Activated B cell treated with CpG ODN at 0.5 μM for 24 hours (primary cell): Measurements from ENCODE around the gene ABCD1. TPM values are rescaled to one million over a fixed set of nuclear protein-coding genes. Genes with fewer than 3 reads are reported as not detected.

Source experiments
- ATAC-seq: fragments of 200-7000 bp; cut with Tn5 transposase; one replicate; pipeline ENCODE4 v1.10.0; 2021; ENCODE audit warnings: low read depth, mild to moderate bottlenecking, moderate library complexity
- CTCF ChIA-PET: fragments of 350-600 bp; sonication (Branson Sonifier 250); formaldehyde crosslinking; loops from one replicate; lab custom pipeline; 2021; ENCODE audit warnings: antibody characterized with exemption; lab: Charles Lee
- POLR2A ChIA-PET: fragments of 350-600 bp; sonication (Branson Sonifier 250); formaldehyde crosslinking; loops from one replicate; lab custom pipeline; 2021; ENCODE audit warnings: antibody characterized with exemption; lab: Charles Lee
- DNase-seq: peaks from one replicate; pipeline ENCODE4 v3.0.0; 2022
- H3K27ac Mint-ChIP-seq: one replicate; pipeline ENCODE4 v1.8.0; 2020; ENCODE audit warnings: mixed read lengths
- H3K27me3 Mint-ChIP-seq: one replicate; pipeline ENCODE4 v1.8.0; 2021; ENCODE audit warnings: mixed read lengths
- H3K36me3 Mint-ChIP-seq: one replicate; pipeline ENCODE4 v1.8.0; 2021; ENCODE audit warnings: low read depth, mixed read lengths
- H3K4me1 Mint-ChIP-seq: one replicate; pipeline ENCODE4 v1.8.0; 2021; ENCODE audit warnings: mixed read lengths
- H3K4me3 Mint-ChIP-seq: one replicate; pipeline ENCODE4 v1.8.0; 2020; ENCODE audit warnings: mild to moderate bottlenecking, mixed read lengths
- H3K9me3 Mint-ChIP-seq: one replicate; pipeline ENCODE4 v1.8.0; 2020; ENCODE audit warnings: mixed read lengths
- CTCF ChIP-seq: fragments of 200-600 bp; IDR thresholded peaks from one replicate; pipeline ENCODE4 v1.8.0; 2022; ENCODE audit warnings: antibody characterized with exemption, mild to moderate bottlenecking
- intact Hi-C: fragments of 100-400 bp; cut with micrococcal nuclease; formaldehyde crosslinking; loops from one replicate; pipeline ENCODE4 v1.15.1; 2024
- total RNA-seq: library from RNA; stranded (reverse); gene quantifications from 2 replicates; pipeline ENCODE4 v1.2.3, GENCODE V29; 2022

The ABCD1 gene
- total RNA-seq, 1 donor from 2014 or later: 2.8 TPM

GRCh38 chrX:153755136-153755535 lies 30.5 kb downstream of the ABCD1 start:
- no peak for DNase-seq
- ChIA-PET POLR2A (interaction anchor here (0.6 to 0.7 kb wide), 3 partner anchors 39 to 285 kb away, joined by 3 to 6 read pairs (median 5); partner anchors contain the start of genes IDH3G and SSR4), CTCF (interaction anchor here (1.3 kb wide), 1 partner anchor 12 kb away, joined by 3 read pairs; no protein-coding TSS in a partner anchor)
- Mint-ChIP-seq H3K27me3 (no peaks in the 10 kb centered on the region), H3K4me3 (no peak overlapping the region), H3K4me1 (peaks cover 19% of the 10 kb centered on the region), H3K27ac (no peak overlapping the region), H3K9me3 (no peaks in the 10 kb centered on the region), H3K36me3 (no peaks in the 10 kb centered on the region)
- no peak for ATAC-seq
- intact Hi-C loops: no loop called here
- no peak for TF ChIP-seq CTCF

GRCh38 chrX:153761863-153762262 lies 37.2 kb downstream of the ABCD1 start:
- ChIA-PET POLR2A (no interaction called here), CTCF (no interaction called here)
- Mint-ChIP-seq H3K4me3 (no peak overlapping the region), H3K4me1 (peaks cover 24% of the 10 kb centered on the region), H3K27me3 (no peaks in the 10 kb centered on the region), H3K27ac (no peak overlapping the region), H3K9me3 (no peaks in the 10 kb centered on the region), H3K36me3 (no peaks in the 10 kb centered on the region)
- intact Hi-C loops: loop anchor here (5.0 to 10.0 kb wide), 3 partner anchors 35 to 817 kb away; partner anchors contain the start of gene SLC6A8
- DNase-seq: peak; percentile 4
- TF ChIP-seq CTCF: no peak
- ATAC-seq: no peak

GRCh38 chrX:153762626-153763173 lies 38.0 kb downstream of the ABCD1 start:
- intact Hi-C loops: loop anchor here (5.0 to 10.0 kb wide), 3 partner anchors 35 to 818 kb away; partner anchors contain the start of gene SLC6A8
- ATAC-seq: no peak

GRCh38 chrX:153763298-153763932 lies 38.8 kb downstream of the ABCD1 start:
- Mint-ChIP-seq H3K36me3 (no peaks in the 10 kb centered on the region), H3K4me1 (peaks cover 17% of the 10 kb centered on the region), H3K9me3 (no peaks in the 10 kb centered on the region), H3K27ac (no peak overlapping the region), H3K4me3 (no peak overlapping the region), H3K27me3 (no peaks in the 10 kb centered on the region)
- CTCF ChIA-PET: interaction anchor here (2.9 kb wide), 1 partner anchor 184 kb away, joined by 20 read pairs; no protein-coding TSS in a partner anchor
- POLR2A ChIA-PET: interaction anchor here (0.8 kb wide), 1 partner anchor 184 kb away, joined by 3 read pairs; no protein-coding TSS in a partner anchor
- intact Hi-C loops: loop anchor here (5.0 to 10.0 kb wide), 3 partner anchors 36 to 819 kb away; partner anchors contain the start of gene SLC6A8
- ATAC-seq: no peak
- TF ChIP-seq CTCF: no peak
- no peak for DNase-seq

More at GRCh38 chrX:153762626-153763173, 38.0 kb downstream of the ABCD1 start:
- Mint-ChIP-seq H3K9me3 (no peaks in the 10 kb centered on the region), H3K36me3 (no peaks in the 10 kb centered on the region), H3K27me3 (no peaks in the 10 kb centered on the region), H3K4me3 (no peak overlapping the region), H3K4me1 (peaks cover 21% of the 10 kb centered on the region), H3K27ac (no peak overlapping the region)
- CTCF ChIA-PET: interaction anchor here (2.9 kb wide), 1 partner anchor 185 kb away, joined by 20 read pairs; no protein-coding TSS in a partner anchor
- POLR2A ChIA-PET: interaction anchor here (0.8 kb wide), 1 partner anchor 184 kb away, joined by 3 read pairs; no protein-coding TSS in a partner anchor
- TF ChIP-seq CTCF: no peak
- DNase-seq: no peak
